ENCODE measurements around the gene SCYGR3.

The SCYGR3 gene

DNA sequence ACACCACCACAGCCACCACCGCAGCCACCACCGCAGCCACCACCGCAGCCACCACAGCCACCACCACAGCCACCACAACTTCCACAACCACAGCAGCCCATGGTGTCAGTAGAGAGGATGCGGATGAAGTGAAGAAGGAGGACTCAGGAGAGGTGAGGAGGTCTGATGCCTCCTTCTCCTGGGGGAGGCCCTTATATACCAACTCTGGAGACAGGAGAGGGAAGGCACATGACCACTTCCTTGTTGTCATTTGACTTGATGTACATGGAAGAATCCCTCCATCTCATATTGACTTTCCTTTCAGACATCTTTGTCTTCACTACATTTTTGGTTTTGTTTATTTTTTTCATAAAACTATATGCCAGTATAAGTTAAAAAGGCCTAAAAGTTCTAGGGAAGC is at the start of gene SCYGR3:
Gene SCYGR3, minus strand, starts transcription at position 101 of the 400 bp plus-strand sequence. Its CDS starts 0 bp downstream, at position 101.
- DNase-seq, result no peak

DNA sequence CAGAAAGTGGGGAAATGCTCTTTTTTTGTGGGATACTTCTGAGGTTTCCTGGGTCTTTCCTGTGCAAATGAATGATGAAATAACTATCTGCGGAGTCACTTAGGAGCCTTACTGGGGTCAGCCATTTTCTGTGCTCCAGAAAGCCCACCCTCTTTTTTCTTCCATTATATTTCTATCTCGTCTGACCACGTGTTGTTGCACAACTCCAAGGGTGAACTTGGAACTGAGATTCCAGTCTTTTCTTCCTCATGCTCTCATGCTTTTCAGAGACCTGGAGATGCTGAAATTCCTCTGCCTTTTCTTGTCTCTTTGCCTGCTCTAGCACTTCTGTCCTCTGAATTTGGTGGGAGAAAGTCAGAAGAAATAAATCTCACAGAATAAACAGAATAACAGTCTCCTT is 47.2 kb upstream of the SCYGR3 start:
- no peak for DNase-seq

- DNase-seq, result no peak
Measured at GRCh38 chr2:227661025-227661649, 46.5 kb upstream of the SCYGR3 start.

GRCh38 chr2:227657199-227657845 is 42.7 kb upstream of the SCYGR3 start:
- no peak for DNase-seq

- DNase-seq, result no peak
Measured at GRCh38 chr2:227655454-227655853, 40.8 kb upstream of the SCYGR3 start.

DNA sequence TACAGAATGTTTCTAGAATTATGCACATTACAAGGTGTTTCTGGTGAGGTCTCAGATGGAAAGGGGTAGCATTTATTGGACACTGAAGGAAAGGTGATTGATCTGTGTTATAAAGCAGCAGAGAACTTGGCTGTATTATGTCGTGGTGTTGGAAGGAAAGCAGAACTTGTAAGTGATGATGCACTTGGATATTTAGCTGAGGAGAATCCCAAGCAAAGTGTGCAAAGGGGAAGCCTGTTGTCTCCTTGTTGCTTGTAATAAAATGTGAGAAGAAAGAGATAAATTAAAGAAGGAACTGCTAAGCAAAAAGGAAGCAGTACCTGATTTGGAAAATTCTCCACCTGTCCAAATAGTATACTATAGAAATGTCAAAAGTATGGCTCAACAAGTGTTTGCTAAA is 39.8 kb upstream of the SCYGR3 start:
- no peak for DNase-seq

GRCh38 chr2:227653419-227653818 is 38.8 kb upstream of the SCYGR3 start:
- DNase-seq, result no peak

- no peak for DNase-seq
Measured at GRCh38 chr2:227643990-227644551, 29.4 kb upstream of the SCYGR3 start.

DNA sequence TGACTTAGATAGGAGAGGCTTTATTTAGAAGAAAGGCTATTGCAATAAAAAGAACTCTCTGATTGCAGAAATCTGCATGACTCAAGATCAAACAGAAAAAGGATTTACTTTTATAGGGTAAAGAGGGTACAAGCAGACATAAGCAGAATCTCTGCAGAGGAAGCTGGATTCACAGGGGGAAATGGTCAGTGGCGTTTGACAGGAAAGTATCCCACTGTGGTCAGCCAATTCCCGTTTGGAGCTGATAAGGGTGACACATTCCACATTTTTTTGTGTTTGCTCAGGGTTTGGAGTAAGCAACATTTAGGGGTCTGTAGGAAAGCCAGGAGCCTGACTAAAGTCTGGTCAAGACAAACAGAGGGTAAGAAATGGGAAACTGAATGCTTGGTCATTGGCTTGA is 28.0 kb upstream of the SCYGR3 start:
- no peak for DNase-seq

DNA sequence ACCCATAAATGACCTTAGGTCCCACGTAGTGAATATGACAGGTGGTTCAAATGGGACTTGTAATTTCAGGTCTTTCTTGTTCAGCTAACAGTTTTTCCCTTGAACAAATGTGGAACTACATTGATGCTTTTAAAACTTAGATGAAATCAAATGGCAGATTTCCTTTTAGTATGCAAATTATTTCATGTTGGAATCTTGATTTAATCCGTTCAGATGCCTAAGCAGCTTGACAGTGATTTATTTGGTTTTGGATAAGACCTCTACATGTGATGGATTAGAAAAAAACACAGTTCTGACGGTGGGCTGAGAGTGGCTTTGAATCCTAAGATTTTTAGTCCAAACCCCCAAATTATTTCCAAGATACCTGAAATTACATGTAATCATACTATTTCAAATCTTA is 19.6 kb upstream of the SCYGR3 start:
- no peak for DNase-seq

GRCh38 chr2:227632827-227633226 is 18.2 kb upstream of the SCYGR3 start:
- no peak for DNase-seq

- DNase-seq, result no peak
Measured at GRCh38 chr2:227630322-227630721, 15.7 kb upstream of the SCYGR3 start.

DNA sequence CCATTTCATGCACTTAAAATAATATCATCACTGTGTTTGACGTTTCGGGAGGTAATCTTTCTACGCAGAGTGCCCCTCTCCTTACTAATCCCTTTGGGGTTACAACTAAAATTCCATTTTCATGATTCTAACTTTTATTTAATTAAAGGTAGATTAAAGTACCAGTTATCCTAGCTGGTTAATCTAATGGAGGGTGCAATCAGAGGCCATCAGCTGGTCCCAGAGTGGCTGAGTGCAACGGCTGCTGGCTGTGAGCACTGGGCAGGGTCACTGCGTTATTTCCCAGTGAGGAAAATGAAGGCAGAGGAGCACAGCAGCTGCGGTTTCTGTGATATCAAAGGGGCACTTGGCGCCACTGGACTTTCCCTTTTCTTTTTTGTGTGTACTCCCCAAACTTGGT is 14.8 kb upstream of the SCYGR3 start:
- no peak for DNase-seq

- DNase-seq, result no peak
Measured at GRCh38 chr2:227627769-227628168, 13.1 kb upstream of the SCYGR3 start.

GRCh38 chr2:227626580-227627151 is 12.0 kb upstream of the SCYGR3 start:
- no peak for DNase-seq

GRCh38 chr2:227625420-227625819 is 10.8 kb upstream of the SCYGR3 start:
- no peak for DNase-seq

GRCh38 chr2:227623226-227623625 is 8.6 kb upstream of the SCYGR3 start:
- DNase-seq, result no peak

- DNase-seq, result no peak
Measured at GRCh38 chr2:227617316-227618230, 2.9 kb upstream of the SCYGR3 start, which contains the start of gene SCYGR4. Gene SCYGR4 (plus strand): TSS chr2:227617498. CDS start chr2:227617498, 0 bp downstream.

DNA sequence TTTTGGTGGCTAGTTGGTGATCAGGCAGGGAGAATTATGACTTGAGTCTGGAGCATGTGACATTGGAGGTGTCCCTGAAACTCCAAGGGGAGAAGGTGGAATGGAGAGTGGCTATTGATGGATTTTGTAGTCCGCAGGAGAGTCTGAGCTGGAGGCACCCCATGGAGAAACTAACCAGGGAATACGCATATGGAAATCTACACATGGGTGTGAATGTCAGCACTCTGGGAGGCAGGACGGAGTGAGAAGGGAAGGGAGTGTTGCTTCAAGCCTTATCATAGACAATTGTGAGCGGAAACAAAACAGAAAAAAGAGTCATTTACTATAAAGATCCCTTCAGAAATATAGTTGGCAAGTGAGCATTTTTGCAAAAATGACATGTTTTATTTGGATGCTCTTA is 2.0 kb upstream of the SCYGR3 start:
- no peak for DNase-seq

DNA sequence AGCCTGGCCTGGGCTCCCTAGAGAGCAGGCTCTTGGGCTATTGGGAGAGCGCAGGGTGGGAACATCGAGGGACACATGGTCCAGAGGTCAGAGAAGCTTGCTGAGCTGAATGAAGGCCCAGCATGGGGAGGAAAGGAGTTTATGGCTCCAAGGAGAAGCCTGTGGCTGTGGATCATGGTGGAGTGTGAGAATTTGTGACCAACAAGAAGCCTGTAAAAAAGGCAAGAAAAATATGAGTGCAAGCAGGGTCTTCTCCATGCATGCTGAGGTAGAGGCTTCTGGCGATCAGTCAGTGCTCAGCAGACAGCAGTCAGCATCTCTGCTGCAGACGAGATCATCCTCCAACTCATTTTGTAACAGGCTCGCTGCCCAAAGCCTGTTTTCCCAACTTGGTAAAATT is 1.3 kb upstream of the SCYGR3 start:
- no peak for DNase-seq

DNA sequence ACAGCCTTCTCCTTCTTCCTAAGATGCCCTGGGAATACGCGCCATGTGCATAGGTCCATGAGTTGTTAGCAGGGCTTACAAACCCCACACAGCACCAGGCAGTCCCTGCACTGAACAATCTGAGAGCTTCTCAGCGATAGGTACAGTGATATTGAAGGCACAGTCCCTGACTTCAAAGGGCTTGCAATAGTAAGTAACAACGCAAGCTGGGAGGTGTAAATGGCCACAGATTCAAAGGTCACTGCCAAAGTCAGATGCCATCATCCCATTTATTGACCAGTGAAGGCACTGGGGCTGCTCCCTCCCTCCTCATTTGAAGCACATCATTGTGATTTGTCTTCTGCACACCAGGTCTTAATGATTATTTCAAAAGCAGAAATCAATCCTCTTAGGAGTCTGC is 541 bp upstream of the SCYGR3 start:
- no peak for DNase-seq

DNA sequence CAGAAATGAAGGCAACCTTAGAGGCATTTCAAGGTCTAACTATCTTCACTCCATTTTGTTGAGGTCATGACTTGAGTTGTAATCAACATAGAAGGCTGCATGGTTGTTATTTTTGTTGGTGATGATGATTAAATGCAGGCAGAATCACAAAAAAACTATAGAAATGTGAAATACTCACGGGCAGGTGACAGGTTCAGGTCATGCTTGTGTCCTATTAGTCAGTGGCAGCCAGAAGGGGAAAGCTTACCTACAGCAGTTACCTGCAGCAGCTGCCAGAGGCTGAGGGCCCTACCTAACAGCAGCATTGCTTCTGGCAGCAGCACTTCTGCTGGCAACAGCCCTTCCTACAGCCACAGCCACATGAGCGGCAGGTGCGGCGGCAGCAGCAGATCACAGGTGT is 394 bp downstream of the SCYGR3 start:
- no peak for DNase-seq

DNA sequence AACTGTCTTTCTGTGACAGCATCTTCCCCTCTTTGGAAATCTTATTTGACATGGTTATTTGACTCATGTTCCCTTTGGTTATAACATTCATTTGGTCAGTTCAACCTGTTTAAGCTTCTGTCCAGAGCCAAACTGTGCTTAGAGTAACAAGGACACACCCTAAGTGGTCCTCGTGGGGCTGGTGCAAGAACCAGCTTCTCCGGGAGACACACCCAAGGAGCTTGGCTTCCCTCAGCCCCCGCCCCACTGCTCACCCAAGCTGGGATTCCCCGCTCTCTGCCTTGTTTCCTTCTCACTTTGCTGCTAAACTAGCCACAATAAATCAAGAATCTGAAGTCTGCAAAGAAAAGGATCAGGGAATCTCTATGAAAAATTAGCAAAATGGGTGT is 1.4 kb downstream of the SCYGR3 start:
- DNase-seq, result no peak
